IPS-NIHi11 (cell line): Measurements from ENCODE around the gene WDR35.
"Not testable (repeated sequence)": the region's sequence is repeated elsewhere in the genome, so short reads cannot be mapped to it uniquely, and the experiment has no call there.

Experiments used
- DNase-seq: peaks from one replicate; pipeline ENCODE4 v3.0.0; 2012; ENCODE audit warnings: mixed read lengths, low spot score

WDR35 gene

GRCh38 chr2:19893520-19894133 lies 96.3 kb downstream of the WDR35 start:
- no peak for DNase-seq

- DNase-seq: not testable (repeated sequence)
Observed at GRCh38 chr2:19891971-19892370, 97.9 kb downstream of the WDR35 start.

- no peak for DNase-seq
Observed at GRCh38 chr2:19890104-19890503, 99.8 kb downstream of the WDR35 start.

GRCh38 chr2:19888831-19889230 lies 101.1 kb downstream of the WDR35 start:
- DNase-seq: no peak

- DNase-seq: no peak
Observed at GRCh38 chr2:19887510-19887909, 102.4 kb downstream of the WDR35 start.

- no peak for DNase-seq
Observed at GRCh38 chr2:19886261-19886660, 103.6 kb downstream of the WDR35 start.

- DNase-seq: no peak
Observed at GRCh38 chr2:19885791-19886190, 104.1 kb downstream of the WDR35 start.

GRCh38 chr2:19883971-19884720 lies 105.8 kb downstream of the WDR35 start:
- no peak for DNase-seq

GRCh38 chr2:19883486-19883885 lies 106.4 kb downstream of the WDR35 start:
- no peak for DNase-seq

- DNase-seq: no peak
Observed at GRCh38 chr2:19882286-19882685, 107.6 kb downstream of the WDR35 start.

GRCh38 chr2:19881908-19882265 lies 108.0 kb downstream of the WDR35 start:
- DNase-seq: no peak

- no peak for DNase-seq
Observed at GRCh38 chr2:19881221-19881907, 108.5 kb downstream of the WDR35 start.

GRCh38 chr2:19880191-19880590 lies 109.7 kb downstream of the WDR35 start:
- not testable (repeated sequence) for DNase-seq

- DNase-seq: no peak
Observed at GRCh38 chr2:19879120-19879519, 110.8 kb downstream of the WDR35 start.

GRCh38 chr2:19878268-19879046 lies 111.4 kb downstream of the WDR35 start:
- DNase-seq: no peak

- DNase-seq: no peak
Observed at GRCh38 chr2:19876751-19877150, 113.2 kb downstream of the WDR35 start.

GRCh38 chr2:19875280-19875679 lies 114.6 kb downstream of the WDR35 start:
- DNase-seq: no peak

- no peak for DNase-seq
Observed at GRCh38 chr2:19874726-19875125, 115.2 kb downstream of the WDR35 start.

GRCh38 chr2:19873014-19873413 lies 116.9 kb downstream of the WDR35 start:
- DNase-seq: no peak

GRCh38 chr2:19872302-19872701 lies 117.6 kb downstream of the WDR35 start:
- no peak for DNase-seq

GRCh38 chr2:19871836-19872235 lies 118.1 kb downstream of the WDR35 start:
- DNase-seq: no peak

GRCh38 chr2:19870792-19871191 lies 119.1 kb downstream of the WDR35 start:
- DNase-seq: no peak
